Measurements from ENCODE around the gene PCDHGA12. TPM values are rescaled to one million over a fixed set of nuclear protein-coding genes. Genes with fewer than 3 reads are reported as not detected.
"Not testable (repeated sequence)": the region's sequence is repeated elsewhere in the genome, so short reads cannot be mapped to it uniquely, and the experiment has no call there.

The PCDHGA12 gene
- total and polyA plus RNA-seq, 2 experiments from 2014 or later: 8.5 to 8.6 TPM

- H3F3A ChIP-seq (ENCODE audit: insufficient read depth): no peaks in the 10 kb centered on the region
- 47% methylated on average over 10 of the region's 10 CpGs for WGBS, 2 experiments (ENCODE audit: low coverage in 1 of 2, low lambda C conversion rate in 2 of 2, missing lambda C conversion rate in 2 of 2)
- H3K9me2 ChIP-seq (ENCODE audit: insufficient read depth): no peaks in the 10 kb centered on the region
- no peaks in the 10 kb centered on the region for H4K20me1 ChIP-seq (ENCODE audit: insufficient read depth)
- no peaks in the 10 kb centered on the region for H3K9me3 ChIP-seq (ENCODE audit: low read depth)
- no peak overlapping the region for H3K27ac ChIP-seq
- H3K79me2 ChIP-seq (ENCODE audit: insufficient read depth): no peaks in the 10 kb centered on the region
- H3K4me1 ChIP-seq (ENCODE audit: insufficient read depth): no peaks in the 10 kb centered on the region
- no peak for TF ChIP-seq EZH2phosphoT487 (IDR thresholded peaks at IDR 0.05; ENCODE audit: insufficient read depth, low read depth)
- no peak for TF ChIP-seq EZH2 (IDR thresholded peaks at IDR 0.05; ENCODE audit: insufficient read depth, poor library complexity, severe bottlenecking)
- H2AFZ ChIP-seq: no peak overlapping the region
- no peak overlapping the region for H3K4me2 ChIP-seq (ENCODE audit: unreplicated experiment)
- no peak overlapping the region for H3K4me3 ChIP-seq
- no peak overlapping the region for H3K9ac ChIP-seq
- no peaks in the 10 kb centered on the region for H3K27me3 ChIP-seq (replicated peaks; ENCODE audit: insufficient read depth)
- no peaks in the 10 kb centered on the region for H3K36me3 ChIP-seq (ENCODE audit: low read depth)
- no peak for DNase-seq
- in situ Hi-C loops (cut with MboI): no loop called here
Measured at GRCh38 chr5:141388661-141389060, 41.6 kb upstream of the PCDHGA12 start.

GRCh38 chr5:141389153-141390042 is 40.9 kb upstream of the PCDHGA12 start:
- Histone ChIP-seq H3K4me2 (ENCODE audit: unreplicated experiment) (no peak overlapping the region), H3K4me1 (ENCODE audit: insufficient read depth) (no peaks in the 10 kb centered on the region), H3K9ac (no peak overlapping the region), H3F3A (ENCODE audit: insufficient read depth) (no peaks in the 10 kb centered on the region), H4K20me1 (ENCODE audit: insufficient read depth) (no peaks in the 10 kb centered on the region), H3K4me3 (no peak overlapping the region), H3K9me3 (ENCODE audit: low read depth) (no peaks in the 10 kb centered on the region), H3K27me3 (replicated peaks; ENCODE audit: insufficient read depth) (no peaks in the 10 kb centered on the region), H3K9me2 (ENCODE audit: insufficient read depth) (no peaks in the 10 kb centered on the region), H3K27ac (no peak overlapping the region), H3K79me2 (ENCODE audit: insufficient read depth) (no peaks in the 10 kb centered on the region), H3K36me3 (ENCODE audit: low read depth) (no peaks in the 10 kb centered on the region), H2AFZ (no peak overlapping the region)
- 42 to 43% methylated on average over 56 to 72 of the region's 77 CpGs for WGBS, 2 experiments (ENCODE audit: low coverage in 1 of 2, low lambda C conversion rate in 2 of 2, missing lambda C conversion rate in 2 of 2)
- in situ Hi-C loops (cut with MboI): no loop called here
- no peak for DNase-seq
- TF ChIP-seq EZH2phosphoT487 (IDR thresholded peaks at IDR 0.05; ENCODE audit: insufficient read depth, low read depth) (no peak), EZH2 (IDR thresholded peaks at IDR 0.05; ENCODE audit: insufficient read depth, poor library complexity, severe bottlenecking) (no peak)

GRCh38 chr5:141392429-141393198 is 37.7 kb upstream of the PCDHGA12 start, which contains the start of gene PCDHGA8:
PCDHGA8 (plus strand) TSS chr5:141392633; CDS start chr5:141392814, 181 bp downstream.
- Histone ChIP-seq H4K20me1 (ENCODE audit: insufficient read depth) (no peaks in the 10 kb centered on the region), H3K9ac (no peak within 1 kb of the TSS), H2AFZ (0 out of 2 replicates have a peak within 1 kb of the TSS, but pooled peaks have one; percentile 4), H3K4me3 (no peak within 1 kb of the TSS), H3K27ac (no peak within 1 kb of the TSS), H3F3A (ENCODE audit: insufficient read depth) (peaks cover 5% of the 10 kb centered on the region; the same call in 1 of the 2 replicates), H3K36me3 (ENCODE audit: low read depth) (no peaks in the 10 kb centered on the region), H3K9me3 (ENCODE audit: low read depth) (no peaks in the 10 kb centered on the region), H3K79me2 (ENCODE audit: insufficient read depth) (no peaks in the 10 kb centered on the region), H3K4me1 (ENCODE audit: insufficient read depth) (no peaks in the 10 kb centered on the region), H3K27me3 (replicated peaks; ENCODE audit: insufficient read depth) (no peaks in the 10 kb centered on the region), H3K4me2 (ENCODE audit: unreplicated experiment) (no peak within 1 kb of the TSS), H3K9me2 (ENCODE audit: insufficient read depth) (no peaks in the 10 kb centered on the region)
- DNase-seq: peak; percentile 48
- 38% methylated on average over 38 of the region's 38 CpGs for WGBS, 2 experiments (ENCODE audit: low coverage in 1 of 2, low lambda C conversion rate in 2 of 2, missing lambda C conversion rate in 2 of 2)
- no peak for TF ChIP-seq EZH2phosphoT487 (IDR thresholded peaks at IDR 0.05; ENCODE audit: insufficient read depth, low read depth)
- in situ Hi-C loops (cut with MboI): no loop called here

- no peak overlapping the region for H3K4me2 ChIP-seq (ENCODE audit: unreplicated experiment)
- H3K27ac ChIP-seq: no peak overlapping the region
- no peaks in the 10 kb centered on the region for H3K9me2 ChIP-seq (ENCODE audit: insufficient read depth)
- no peaks in the 10 kb centered on the region for H3K79me2 ChIP-seq (ENCODE audit: insufficient read depth)
- no peaks in the 10 kb centered on the region for H4K20me1 ChIP-seq (ENCODE audit: insufficient read depth)
- 41 to 43% methylated on average over 21 of the region's 21 CpGs for WGBS, 2 experiments (ENCODE audit: low coverage in 1 of 2, low lambda C conversion rate in 2 of 2, missing lambda C conversion rate in 2 of 2)
- no peak overlapping the region for H2AFZ ChIP-seq
- in situ Hi-C loops (cut with MboI): no loop called here
- no peak for DNase-seq
- H3F3A ChIP-seq (ENCODE audit: insufficient read depth): peaks cover 5% of the 10 kb centered on the region; the same call in 1 of the 2 replicates
- H3K4me1 ChIP-seq (ENCODE audit: insufficient read depth): no peaks in the 10 kb centered on the region
- no peaks in the 10 kb centered on the region for H3K27me3 ChIP-seq (replicated peaks; ENCODE audit: insufficient read depth)
- H3K9ac ChIP-seq: no peak overlapping the region
- no peaks in the 10 kb centered on the region for H3K9me3 ChIP-seq (ENCODE audit: low read depth)
- H3K36me3 ChIP-seq (ENCODE audit: low read depth): no peaks in the 10 kb centered on the region
- no peak overlapping the region for H3K4me3 ChIP-seq
- TF ChIP-seq EZH2 (IDR thresholded peaks at IDR 0.05; ENCODE audit: insufficient read depth, poor library complexity, severe bottlenecking): no peak
Measured at GRCh38 chr5:141393267-141393666, 37.0 kb upstream of the PCDHGA12 start.

- H3K9me3 ChIP-seq (ENCODE audit: low read depth); H3K27ac ChIP-seq; H3K9me2 ChIP-seq (ENCODE audit: insufficient read depth); H3K4me3 ChIP-seq; H3K79me2 ChIP-seq (ENCODE audit: insufficient read depth); H3K4me2 ChIP-seq (ENCODE audit: unreplicated experiment); H3K4me1 ChIP-seq (ENCODE audit: insufficient read depth); H4K20me1 ChIP-seq (ENCODE audit: insufficient read depth); H3K27me3 ChIP-seq (replicated peaks; ENCODE audit: insufficient read depth); in situ Hi-C loops (cut with MboI); H3K9ac ChIP-seq; H3K36me3 ChIP-seq (ENCODE audit: low read depth); H2AFZ ChIP-seq; H3F3A ChIP-seq (ENCODE audit: insufficient read depth); DNase-seq: not testable (repeated sequence)
- 54 to 55% methylated on average over 38 to 44 of the region's 53 CpGs for WGBS, 2 experiments (ENCODE audit: low coverage in 1 of 2, low lambda C conversion rate in 2 of 2, missing lambda C conversion rate in 2 of 2)
Measured at GRCh38 chr5:141394401-141395187, 35.7 kb upstream of the PCDHGA12 start.

- H3K27me3 ChIP-seq (replicated peaks; ENCODE audit: insufficient read depth); H4K20me1 ChIP-seq (ENCODE audit: insufficient read depth); H3K27ac ChIP-seq; H3K36me3 ChIP-seq (ENCODE audit: low read depth); in situ Hi-C loops (cut with MboI); H3K4me1 ChIP-seq (ENCODE audit: insufficient read depth); H3K79me2 ChIP-seq (ENCODE audit: insufficient read depth); H3K9me3 ChIP-seq (ENCODE audit: low read depth); H3K9me2 ChIP-seq (ENCODE audit: insufficient read depth); H3F3A ChIP-seq (ENCODE audit: insufficient read depth): not testable (repeated sequence)
- 23 to 24% methylated on average over 23 to 26 of the region's 43 CpGs for WGBS, 2 experiments (ENCODE audit: low coverage in 1 of 2, low lambda C conversion rate in 2 of 2, missing lambda C conversion rate in 2 of 2)
- peak within 1 kb of the TSS; percentile 47 for H3K4me2 ChIP-seq (ENCODE audit: unreplicated experiment)
- peak within 1 kb of the TSS; percentile 62; the same call in 1 of the 2 replicates for H2AFZ ChIP-seq
- peak; percentile 68 for DNase-seq
- peak within 1 kb of the TSS; percentile 72 for H3K4me3 ChIP-seq
- peak within 1 kb of the TSS; percentile 67 for H3K9ac ChIP-seq
Measured at GRCh38 chr5:141397756-141398551, 32.4 kb upstream of the PCDHGA12 start, which contains the start of gene PCDHGB5. PCDHGB5 (plus strand) TSS chr5:141397947; CDS start chr5:141398128, 181 bp downstream.

All from GM23248 (cell line).